IPS-11a (cell line): ENCODE measurements around the gene AMBP.
"Not testable (repeated sequence)": the region's sequence is repeated elsewhere in the genome, so short reads cannot be mapped to it uniquely, and the experiment has no call there.

Source experiments
- H3K4me3 ChIP-seq: one replicate; pipeline ENCODE4 v1.5.1; 2013; ENCODE audit warnings: low read depth, low read length, control low read depth

The AMBP gene

DNA sequence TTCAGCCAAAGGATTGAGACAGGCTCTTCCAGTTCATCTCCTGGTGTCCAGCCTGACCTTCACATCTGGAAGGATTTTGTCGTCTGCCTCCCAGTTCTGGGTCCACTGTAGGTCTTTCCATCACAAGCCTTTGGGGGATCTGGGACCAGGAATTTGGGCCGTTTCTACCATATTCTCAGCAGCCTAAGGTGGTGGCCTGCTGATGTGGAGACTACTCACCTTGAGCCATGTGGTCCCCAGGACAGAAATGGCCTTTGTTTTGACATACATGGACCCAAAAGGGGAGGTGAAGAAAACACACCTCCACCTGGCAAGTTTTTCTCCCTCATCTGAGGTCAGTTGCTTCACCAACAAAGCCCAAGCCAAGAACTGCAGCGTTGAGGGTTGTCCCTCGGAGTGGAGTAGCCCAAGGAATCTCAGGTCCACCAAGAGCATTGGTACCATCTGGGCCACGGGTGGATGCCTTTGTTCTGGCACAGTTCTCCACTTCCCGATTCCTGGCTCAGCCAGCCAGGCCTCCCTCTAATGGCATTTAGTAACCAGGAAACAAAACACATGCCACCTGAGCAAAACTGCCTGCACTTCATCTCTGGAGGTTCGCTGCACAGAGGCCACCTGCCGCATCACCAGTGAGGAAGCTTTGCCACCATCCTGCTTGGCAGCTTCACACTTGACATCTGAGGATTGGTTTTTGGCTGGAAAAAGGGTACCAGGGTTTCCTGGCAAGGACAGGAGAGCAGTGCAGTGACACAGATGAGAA is 24.7 kb downstream of the AMBP start:
- H3K4me3 ChIP-seq: no peak overlapping the region

DNA sequence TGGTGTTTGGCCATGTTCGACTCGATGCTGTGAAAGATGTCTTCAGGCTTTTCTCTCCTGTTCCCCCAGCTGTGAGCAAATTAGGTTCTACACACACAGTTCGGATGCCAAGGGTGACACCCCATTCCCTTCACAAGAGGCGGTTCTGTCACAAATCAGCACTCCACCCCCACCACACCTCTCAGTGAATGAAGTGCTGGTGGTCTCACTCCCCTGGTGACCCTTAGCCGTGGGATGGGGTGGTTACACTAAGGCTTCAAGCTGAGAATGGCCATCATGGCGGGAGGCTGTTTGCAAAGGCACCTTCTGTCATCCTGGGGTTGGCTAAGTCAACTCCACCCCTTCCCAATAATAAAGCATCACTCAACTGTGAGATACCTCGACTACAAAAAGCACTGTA is 26.4 kb downstream of the AMBP start:
- no peak overlapping the region for H3K4me3 ChIP-seq

DNA sequence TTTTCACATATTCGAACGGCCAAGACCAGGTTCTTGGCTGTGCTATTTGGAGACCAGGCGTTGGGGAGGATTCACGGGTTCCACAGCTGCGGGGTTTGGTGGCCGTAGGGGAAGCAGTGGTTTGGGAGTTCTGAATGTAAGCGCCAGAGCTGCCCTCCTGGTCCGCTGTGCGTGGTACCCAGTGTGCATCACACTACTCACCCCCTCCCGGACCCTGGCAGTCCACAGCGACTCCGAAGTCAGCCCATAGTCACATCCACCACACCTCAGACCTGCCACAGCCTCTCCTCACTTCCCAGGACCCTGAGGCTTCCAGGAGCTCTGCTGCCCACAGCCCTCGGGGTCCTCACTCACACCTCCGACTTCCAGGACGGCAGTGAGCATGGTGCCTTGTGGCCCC is 26.8 kb downstream of the AMBP start:
- H3K4me3 ChIP-seq: no peak overlapping the region

DNA sequence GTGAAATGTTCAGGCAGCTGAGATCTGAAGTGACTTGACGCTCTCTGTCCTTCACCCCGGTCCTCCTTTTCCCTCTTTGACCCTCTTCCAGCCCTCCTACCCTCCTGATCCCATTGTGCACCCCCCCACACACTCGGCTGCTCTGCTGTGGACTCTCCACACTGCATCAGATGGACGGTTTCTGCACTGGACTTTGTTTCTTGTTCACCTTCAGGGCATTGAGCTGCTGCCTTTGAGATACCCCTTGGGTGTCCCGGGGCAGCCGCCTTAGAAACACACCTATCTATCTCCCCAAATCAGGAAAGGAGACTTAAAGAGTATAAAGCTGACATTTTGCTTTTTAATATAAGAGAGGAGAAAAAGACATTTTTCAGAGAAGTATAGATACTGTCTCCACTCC is 27.5 kb downstream of the AMBP start:
- no peak overlapping the region for H3K4me3 ChIP-seq

DNA sequence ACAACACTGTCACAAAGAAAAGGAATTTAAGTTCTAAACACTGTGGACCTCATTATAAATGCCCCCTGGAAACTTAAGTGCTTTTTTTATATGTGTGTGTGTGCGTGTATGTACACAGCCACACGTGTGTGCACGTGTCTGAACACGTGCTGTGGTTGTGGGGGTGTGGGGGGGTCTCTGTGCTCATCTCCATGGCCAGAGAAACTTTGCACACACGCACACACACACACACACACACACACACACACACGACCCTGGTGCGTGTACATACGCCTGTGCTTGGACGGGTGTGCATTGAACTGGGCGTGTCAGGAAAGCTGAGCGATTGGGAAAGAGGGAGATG is 27.9 kb downstream of the AMBP start:
- H3K4me3 ChIP-seq: no peak overlapping the region

DNA sequence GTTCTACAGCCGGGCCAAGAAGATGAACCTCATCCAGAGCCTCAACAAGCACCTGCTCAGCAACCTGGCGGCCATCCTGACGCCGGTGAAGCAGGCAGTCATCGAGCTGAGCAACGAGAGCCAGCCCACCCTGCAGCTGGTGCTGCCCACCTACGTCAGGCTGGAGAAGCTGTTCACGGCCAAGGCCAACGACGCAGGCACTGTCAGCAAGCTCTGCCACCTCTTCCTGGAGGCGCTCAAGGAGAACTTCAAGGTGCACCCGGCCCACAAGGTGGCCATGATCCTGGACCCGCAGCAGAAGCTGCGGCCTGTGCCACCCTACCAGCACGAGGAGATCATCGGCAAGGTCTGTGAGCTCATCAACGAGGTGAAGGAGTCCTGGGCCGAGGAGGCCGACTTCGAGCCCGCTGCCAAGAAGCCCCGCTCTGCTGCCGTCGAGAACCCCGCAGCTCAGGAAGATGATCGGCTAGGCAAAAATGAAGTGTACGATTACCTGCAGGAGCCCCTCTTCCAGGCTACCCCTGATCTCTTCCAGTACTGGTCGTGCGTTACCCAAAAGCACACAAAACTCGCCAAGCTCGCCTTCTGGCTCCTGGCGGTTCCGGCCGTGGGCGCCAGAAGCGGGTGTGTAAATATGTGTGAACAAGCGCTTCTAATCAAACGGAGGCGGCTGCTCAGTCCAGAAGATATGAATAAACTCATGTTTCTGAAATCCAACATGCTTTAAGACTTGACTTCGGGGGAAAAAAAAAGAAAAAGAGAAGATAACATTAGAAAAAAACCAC is 28.5 kb downstream of the AMBP start:
- H3K4me3 ChIP-seq: no peak overlapping the region

DNA sequence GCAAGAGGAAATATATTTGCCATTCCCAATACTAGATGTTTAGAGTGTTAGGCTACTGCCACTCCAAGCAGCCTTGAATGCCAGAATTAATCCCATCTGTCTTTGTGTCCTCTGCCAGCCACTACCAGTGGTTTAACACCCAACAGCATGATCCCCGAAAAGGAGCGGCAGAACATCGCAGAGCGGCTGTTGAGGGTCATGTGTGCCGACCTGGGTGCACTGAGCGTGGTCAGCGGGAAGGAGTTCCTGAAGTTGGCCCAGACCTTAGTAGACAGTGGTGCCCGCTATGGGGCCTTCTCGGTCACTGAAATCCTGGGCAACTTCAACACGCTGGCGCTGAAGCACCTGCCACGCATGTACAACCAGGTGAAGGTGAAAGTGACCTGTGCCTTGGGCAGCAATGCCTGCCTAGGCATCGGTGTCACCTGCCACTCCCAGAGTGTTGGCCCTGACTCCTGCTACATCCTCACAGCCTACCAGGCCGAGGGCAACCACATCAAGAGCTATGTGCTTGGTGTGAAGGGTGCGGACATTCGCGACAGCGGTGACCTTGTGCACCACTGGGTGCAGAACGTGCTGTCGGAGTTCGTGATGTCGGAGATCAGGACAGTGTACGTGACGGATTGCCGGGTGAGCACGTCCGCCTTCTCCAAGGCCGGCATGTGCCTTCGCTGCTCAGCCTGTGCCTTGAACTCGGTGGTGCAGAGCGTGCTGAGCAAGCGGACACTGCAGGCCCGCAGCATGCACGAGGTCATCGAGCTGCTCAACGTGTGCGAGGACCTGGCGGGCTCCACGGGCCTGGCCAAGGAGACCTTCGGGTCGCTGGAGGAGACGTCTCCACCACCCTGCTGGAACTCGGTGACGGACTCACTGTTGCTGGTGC is 29.3 kb downstream of the AMBP start:
- no peak overlapping the region for H3K4me3 ChIP-seq

DNA sequence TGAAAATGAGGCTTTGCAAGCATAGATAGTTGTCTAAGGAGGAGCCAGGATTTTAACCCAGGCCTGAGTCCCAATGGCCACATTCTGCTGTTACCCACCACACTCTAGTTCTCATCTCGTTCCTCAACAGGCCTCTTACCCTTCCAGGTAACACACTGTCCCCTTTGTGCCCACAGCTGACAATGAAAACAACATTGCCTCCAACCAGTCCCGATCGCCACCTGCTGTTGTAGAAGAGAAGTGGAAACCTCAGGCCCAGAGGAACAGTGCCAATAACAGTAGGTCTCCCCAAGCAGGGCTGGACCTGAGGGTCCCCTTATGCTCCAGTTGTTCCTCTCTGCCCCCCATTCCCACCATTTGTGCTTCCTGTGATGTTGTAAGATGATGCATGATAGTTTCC is 30.4 kb downstream of the AMBP start:
- no peak overlapping the region for H3K4me3 ChIP-seq

DNA sequence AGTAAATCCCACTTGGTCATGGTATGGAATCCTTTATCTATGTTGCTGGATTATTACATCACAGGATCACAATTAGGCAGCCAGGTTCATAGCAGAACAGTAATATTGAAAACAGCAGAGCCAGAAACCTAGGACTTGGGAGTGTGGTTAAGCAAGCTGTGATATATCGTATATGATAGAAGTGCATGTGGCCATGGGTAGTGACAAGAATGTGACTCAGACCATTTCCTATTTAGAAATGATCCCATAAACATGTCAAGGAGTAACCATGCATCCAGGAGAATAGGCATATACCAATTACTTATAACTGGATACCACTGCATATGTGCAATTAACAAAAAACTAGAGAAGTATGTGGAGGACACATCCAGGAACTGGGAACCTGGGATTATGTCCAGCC is 31.2 kb downstream of the AMBP start:
- H3K4me3 ChIP-seq: no peak overlapping the region

DNA sequence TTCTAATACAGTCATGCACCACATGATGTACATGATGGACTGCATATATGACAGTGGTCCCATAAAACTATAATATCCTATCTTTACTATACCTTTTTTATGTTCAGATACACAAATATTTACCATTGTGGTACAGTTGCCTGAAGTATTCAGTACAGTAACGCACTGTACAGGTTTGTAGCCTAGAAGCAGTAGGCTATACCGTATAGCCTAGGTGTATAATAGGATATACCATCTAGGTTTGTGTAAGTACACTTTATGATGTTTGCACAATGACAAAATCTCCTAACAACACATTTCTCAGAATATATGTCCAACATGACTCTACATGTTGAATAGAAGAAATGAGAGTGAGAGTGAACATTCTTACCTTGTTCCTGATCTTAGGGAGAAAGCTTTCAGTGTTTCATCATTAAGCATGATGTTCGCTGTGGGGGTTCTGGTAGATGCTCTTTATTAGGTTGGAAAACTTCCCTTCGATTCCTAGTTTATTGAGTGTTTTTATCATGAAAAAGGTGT is 31.8 kb downstream of the AMBP start:
- H3K4me3 ChIP-seq: no peak overlapping the region

DNA sequence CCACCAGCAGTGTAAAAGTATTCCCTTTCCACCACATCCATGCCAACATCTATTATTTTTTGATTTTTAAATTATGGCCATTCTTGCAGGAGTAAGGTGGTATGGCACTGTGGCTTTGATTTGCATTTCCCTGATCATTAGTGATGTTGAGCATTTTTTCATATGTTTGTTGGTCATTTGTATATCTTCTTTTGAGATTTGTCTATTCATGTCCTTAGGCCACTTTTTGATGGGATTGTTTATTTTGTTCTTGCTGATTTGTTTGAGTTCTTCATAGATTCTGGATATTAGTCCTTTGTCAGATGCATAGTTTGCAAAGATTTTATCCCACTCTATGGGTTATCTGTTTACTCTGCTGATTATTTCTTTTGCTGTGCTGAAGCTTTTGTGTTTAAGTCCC is 34.4 kb downstream of the AMBP start:
- not testable (repeated sequence) for H3K4me3 ChIP-seq

DNA sequence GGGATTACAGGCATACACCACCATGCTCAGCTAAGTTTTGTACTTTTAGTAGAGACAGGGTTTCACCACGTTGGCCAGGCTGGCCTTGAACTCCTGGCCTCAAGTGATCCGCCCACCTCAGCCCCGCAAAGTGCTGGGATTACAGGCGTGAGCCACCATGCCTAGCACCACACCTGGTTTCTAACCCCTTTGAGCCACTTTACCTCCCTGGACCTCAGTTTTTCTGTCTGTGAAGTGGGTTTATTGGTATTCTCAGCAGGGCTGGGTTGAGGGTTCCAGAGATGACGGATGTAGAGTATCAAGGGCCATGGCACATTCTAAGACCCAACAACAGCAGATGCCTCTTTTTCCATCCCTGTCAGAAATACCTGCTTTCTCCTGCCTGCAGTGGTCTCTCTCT is 38.6 kb downstream of the AMBP start:
- H3K4me3 ChIP-seq: no peak overlapping the region

DNA sequence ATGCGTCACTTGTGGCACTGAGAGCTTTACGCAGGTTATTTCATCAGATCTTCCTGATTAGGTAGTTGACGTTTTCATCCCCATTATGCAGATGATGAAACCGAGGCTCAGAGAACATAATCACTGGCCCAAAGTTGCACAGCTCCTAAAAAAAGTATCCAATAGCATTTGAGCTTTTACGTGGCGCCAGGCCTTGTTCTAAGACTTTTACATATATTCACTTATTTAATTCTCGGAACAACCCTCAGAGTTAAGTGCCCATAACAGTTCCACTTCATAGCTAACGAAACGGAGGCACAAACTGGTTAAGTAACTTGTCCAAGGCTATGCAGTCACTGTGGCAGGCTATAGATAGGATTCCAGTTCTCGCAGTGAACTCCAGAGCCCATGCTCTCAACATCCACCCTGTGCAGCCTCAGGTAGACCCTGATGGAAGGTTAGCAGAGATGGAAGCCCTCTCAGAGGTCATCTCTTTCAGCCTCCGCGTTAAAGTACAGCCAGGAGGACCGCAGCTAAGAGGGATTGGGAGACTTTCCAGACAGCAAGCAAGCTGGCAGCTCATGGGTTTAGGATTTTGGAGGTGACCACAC is 39.3 kb downstream of the AMBP start:
- H3K4me3 ChIP-seq: no peak overlapping the region

DNA sequence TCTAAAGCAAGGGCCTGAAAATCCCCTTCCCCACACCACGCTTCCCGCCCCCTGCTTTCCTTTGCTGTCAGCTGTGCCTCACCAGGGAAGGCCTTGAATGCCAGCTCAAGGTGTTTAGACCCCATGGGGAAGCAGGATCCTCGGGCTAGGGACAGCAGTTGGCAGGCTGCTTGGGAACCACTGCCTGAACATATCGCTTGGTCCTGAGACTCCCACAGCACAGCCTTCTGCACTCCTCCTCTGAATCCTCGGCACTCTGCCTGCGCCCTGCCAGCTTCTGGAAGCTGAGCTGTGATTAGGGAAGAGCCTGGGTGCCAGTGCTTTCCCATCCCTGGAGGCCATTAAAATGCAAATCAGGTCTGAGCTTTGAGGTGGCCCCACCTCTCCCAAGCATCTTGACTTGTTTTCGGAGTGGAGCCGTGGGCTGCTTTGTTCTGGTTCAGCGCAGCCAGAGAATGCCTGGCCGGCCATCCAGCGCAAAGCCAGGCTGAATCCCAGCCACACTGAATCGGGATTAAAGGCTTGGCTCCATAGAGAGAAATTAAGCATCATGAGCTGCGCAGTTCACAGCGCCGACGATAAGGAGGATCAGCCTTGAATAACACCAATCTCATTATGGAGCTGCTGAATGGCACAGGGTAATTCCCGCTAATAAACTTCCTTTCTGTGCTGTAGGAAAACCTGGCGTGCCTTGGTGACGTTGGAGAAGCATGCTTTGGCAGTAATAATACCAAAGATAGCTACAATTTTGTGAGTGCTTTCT is 40.0 kb downstream of the AMBP start:
- no peak overlapping the region for H3K4me3 ChIP-seq

DNA sequence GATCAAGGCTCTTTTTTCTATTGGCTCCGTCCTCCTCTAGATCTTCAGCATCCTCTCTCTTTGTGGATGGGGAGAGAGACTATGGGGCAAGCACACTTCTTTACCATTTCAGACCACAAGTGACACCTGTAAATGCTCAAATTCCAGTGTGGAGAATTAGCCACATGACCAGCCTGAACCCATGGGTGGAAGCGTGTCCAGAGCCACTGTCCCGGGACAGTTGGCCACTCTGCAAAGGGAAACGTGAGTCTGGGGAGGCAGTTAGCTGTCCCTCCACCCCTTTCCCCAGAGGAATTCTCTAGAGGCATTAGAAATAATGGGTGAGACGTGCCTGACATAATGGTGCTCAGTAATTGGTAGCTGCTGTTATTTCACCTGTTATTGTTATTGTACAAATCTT is 40.9 kb downstream of the AMBP start:
- no peak overlapping the region for H3K4me3 ChIP-seq

DNA sequence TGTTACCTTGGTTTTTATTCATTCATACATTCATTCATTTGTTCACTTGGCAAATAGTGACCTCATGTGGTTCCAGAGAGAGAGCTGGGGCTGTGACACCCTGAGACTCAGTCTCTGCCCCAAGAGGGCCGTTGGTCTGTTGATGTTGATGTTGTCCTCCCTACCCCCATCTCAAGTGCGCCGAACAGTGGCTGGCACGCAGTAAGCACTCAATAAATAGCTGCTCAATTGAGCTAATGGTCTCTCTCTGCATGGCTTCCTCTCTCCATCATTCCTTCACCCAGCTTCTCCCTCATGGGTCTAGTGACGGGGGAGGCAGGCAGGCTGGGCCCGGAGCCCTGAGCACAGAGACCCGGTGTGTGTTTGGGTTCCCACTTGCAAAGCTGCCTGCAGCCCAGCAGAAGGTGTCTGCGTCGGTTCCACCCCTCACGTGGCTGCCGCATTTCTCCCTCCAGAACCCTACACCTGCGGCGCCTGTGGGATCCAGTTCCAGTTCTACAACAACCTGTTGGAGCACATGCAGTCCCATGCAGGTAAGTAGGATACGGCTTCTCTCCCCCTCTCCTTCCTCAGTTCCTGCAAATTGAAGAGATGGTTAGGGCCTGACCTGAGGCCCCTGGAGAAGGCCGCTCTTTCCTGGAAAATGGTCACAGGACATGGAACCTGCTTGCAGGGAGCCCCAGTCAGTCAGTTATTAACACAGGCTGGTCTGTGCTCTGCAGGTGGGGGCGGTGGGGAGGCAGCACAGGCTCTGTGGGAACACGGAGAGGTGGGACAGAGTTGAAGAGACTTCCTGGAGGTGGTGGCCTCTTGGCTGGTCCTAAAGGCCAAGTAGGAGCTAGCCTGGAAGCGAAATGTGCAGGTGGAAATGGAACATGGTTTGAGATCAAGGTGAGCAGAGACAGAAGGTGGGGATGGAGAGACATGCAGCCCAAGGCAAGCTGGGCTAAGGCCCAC is 42.0 kb downstream of the AMBP start:
- H3K4me3 ChIP-seq: no peak overlapping the region

DNA sequence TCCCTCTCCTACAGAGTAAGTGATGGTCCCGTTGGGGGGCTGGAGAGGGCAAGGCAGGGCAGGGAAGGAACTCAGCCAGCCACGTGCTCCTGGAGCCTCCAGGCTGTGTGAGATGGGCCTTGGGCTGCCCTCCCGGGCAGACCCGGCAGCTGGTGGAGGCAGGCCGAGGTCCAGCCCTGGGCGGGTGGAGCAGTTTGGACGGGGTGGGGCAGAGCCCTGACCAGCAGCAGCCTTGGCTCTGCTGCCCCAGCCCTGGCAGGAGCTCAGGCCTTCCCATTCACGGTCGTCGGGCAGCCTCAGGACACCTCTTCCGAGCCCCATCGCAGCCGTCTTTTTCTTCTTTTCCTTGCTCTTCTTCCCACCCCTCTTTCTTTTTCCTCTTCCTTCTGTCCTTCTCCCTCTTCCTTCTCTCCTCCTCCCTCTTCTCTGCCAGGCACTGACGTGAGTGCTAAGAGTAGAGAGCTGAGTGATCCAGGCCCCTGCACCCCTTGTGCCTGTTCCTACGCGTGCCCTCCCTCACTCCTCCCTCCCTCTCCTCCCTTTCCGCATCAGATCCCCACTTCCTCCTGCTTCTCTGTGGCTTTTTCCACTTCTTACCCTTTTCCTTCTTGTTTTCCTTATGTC is 42.8 kb downstream of the AMBP start:
- no peak overlapping the region for H3K4me3 ChIP-seq

DNA sequence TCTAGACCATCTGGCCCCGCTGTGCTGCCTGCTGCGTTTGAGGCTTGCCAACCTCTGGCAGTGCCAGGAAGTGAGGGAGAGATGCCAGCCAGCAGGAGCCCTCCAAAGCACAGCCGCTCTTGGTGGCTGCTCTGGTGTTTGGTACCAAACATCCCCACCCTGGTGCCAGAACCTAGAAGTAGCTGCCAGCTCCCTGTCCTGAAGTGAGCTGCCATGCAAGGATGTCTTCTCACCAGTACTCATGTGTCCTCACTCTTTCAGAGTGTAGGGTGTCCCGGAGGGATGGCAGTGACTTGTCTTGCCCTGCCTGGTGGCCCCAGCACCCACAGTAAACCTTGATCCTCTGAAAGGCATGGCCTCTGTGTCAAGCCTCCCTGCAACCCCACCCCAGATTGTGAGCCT is 43.4 kb downstream of the AMBP start:
- H3K4me3 ChIP-seq: no peak overlapping the region

DNA sequence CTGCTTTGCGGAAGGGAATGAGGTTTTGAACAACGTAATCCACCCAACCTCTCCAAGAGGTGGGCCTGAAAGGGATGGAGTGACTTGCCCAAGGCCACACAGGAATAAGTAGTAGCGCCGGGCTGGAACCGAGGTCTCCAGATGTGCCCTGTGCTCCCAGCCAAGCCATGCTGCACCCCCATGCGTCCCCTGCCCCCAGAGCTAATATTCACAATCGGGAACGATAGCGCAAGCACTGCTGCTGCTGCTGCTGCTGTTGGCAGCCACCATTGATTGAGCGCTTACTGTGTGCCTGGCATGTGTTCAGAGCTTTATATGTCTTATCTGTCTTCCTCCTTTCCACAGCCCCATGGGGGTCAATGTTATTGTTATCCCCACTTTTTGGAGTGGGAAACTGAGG is 43.9 kb downstream of the AMBP start:
- no peak overlapping the region for H3K4me3 ChIP-seq
